Measurements from ENCODE around the gene TRIM45.

Gene TRIM45

DNA sequence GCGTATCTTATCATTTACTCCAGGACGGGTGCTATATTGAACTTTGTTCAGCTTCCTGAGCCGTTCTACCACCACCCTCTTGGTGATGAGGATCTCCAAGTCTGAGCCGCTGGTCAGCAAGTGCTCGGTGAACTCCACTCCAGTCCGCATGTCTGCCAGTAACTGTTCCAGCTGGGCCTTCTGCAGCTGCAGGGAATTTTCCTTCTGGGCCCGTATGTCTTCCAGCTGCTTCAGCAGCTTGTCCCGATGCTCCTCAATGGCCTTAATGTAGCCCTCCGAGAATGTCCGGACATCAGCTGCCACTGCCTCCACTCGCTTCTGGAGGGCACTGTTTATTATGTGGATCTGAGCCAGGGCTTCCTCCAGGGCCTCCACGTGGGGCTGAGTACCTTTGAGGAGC lies 3.4 kb downstream of the TRIM45 start:
- no peaks in the 10 kb centered on the region for H4K20me1 ChIP-seq (ENCODE audit: low read depth, low read length)
- no peaks in the 10 kb centered on the region for H3K9me2 ChIP-seq (replicated peaks; ENCODE audit: insufficient read depth, low read length)
- no peaks in the 10 kb centered on the region for H3K36me3 ChIP-seq (ENCODE audit: low read length)
- no peak overlapping the region for H3K27ac ChIP-seq (ENCODE audit: low read depth, low read length)
- no peaks in the 10 kb centered on the region for H3K79me2 ChIP-seq (ENCODE audit: insufficient read depth, low read length)
- no peak overlapping the region for H3K4me2 ChIP-seq (ENCODE audit: low read depth, low read length, poor library complexity, severe bottlenecking)
- H3K27me3 ChIP-seq (ENCODE audit: low read length): no peaks in the 10 kb centered on the region
- H3K9ac ChIP-seq (ENCODE audit: low read length): no peak overlapping the region
- no peak overlapping the region for H2AFZ ChIP-seq (ENCODE audit: low read depth, low read length, severe bottlenecking)
- no peaks in the 10 kb centered on the region for H3K9me3 ChIP-seq (ENCODE audit: insufficient read depth, low read length)
- no peak overlapping the region for H3K4me3 ChIP-seq (ENCODE audit: insufficient read depth, low read length, poor library complexity, severe bottlenecking)
- TF ChIP-seq, protein P1, sequence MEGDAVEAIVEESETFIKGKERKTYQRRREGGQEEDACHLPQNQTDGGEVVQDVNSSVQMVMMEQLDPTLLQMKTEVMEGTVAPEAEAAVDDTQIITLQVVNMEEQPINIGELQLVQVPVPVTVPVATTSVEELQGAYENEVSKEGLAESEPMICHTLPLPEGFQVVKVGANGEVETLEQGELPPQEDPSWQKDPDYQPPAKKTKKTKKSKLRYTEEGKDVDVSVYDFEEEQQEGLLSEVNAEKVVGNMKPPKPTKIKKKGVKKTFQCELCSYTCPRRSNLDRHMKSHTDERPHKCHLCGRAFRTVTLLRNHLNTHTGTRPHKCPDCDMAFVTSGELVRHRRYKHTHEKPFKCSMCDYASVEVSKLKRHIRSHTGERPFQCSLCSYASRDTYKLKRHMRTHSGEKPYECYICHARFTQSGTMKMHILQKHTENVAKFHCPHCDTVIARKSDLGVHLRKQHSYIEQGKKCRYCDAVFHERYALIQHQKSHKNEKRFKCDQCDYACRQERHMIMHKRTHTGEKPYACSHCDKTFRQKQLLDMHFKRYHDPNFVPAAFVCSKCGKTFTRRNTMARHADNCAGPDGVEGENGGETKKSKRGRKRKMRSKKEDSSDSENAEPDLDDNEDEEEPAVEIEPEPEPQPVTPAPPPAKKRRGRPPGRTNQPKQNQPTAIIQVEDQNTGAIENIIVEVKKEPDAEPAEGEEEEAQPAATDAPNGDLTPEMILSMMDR (IDR thresholded peaks at IDR 0.05; ENCODE audit: insufficient read depth, low read length, poor library complexity, severe bottlenecking): no peak
- no peak for TF ChIP-seq EZH2phosphoT487 (conservative IDR thresholded peaks at IDR 0.05; ENCODE audit: low read length)
- H3F3A ChIP-seq (ENCODE audit: insufficient read depth): no peaks in the 10 kb centered on the region

DNA sequence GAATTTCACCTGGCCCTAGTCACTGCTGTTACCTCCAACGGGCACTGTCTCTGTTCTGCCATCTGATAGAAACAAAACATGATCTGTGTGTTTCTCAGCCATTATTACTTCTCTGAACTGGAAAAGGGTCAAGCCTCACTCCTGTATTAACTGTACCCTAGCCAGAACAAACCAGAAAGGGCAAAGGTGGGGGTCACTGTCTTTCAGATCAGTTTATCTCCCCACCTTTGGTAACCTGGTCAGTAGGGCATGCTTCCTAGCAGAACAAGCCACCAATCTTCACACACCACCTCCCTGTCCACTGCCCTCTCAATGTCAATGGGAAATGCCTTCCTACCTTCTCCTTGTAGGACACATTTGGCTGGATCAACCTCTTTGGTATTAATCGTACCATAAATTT lies 3.9 kb downstream of the TRIM45 start:
- Histone ChIP-seq H3K79me2 (ENCODE audit: insufficient read depth, low read length) (no peaks in the 10 kb centered on the region), H3K9me2 (replicated peaks; ENCODE audit: insufficient read depth, low read length) (no peaks in the 10 kb centered on the region), H3K36me3 (ENCODE audit: low read length) (no peaks in the 10 kb centered on the region)

DNA sequence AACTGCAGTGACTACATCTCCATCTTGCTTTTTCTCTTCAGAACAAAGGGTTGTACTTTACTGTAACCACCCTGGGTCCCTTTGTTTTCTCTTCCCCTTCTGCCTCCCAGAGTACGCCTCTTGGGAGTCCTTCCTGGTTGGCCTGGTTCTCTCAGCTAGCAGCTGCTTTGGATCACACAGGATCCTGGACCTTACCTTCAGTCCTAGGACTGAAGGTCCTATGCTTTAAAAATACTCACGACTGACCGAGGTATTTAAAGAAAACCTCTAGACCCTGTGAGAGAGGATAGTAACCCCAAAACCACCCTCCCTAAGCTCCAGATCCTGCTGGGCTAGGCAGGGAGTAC lies 4.8 kb downstream of the TRIM45 start:
- H3K36me3 ChIP-seq (ENCODE audit: low read length): no peaks in the 10 kb centered on the region
- no peaks in the 10 kb centered on the region for H3K27me3 ChIP-seq (ENCODE audit: low read length)
- H3K27ac ChIP-seq (ENCODE audit: low read depth, low read length): no peak overlapping the region
- H3K4me2 ChIP-seq (ENCODE audit: low read depth, low read length, poor library complexity, severe bottlenecking): no peak overlapping the region
- TF ChIP-seq, protein P1 (IDR thresholded peaks at IDR 0.05; ENCODE audit: insufficient read depth, low read length, poor library complexity, severe bottlenecking): no peak
- no peak for TF ChIP-seq EZH2phosphoT487 (conservative IDR thresholded peaks at IDR 0.05; ENCODE audit: low read length)
- H3K4me3 ChIP-seq (ENCODE audit: insufficient read depth, low read length, poor library complexity, severe bottlenecking): no peak overlapping the region
- no peaks in the 10 kb centered on the region for H4K20me1 ChIP-seq (ENCODE audit: low read depth, low read length)
- H3F3A ChIP-seq (ENCODE audit: insufficient read depth): no peaks in the 10 kb centered on the region
- H3K9me2 ChIP-seq (replicated peaks; ENCODE audit: insufficient read depth, low read length): no peaks in the 10 kb centered on the region
- H3K79me2 ChIP-seq (ENCODE audit: insufficient read depth, low read length): no peaks in the 10 kb centered on the region
- no peak overlapping the region for H3K9ac ChIP-seq (ENCODE audit: low read length)
- H3K9me3 ChIP-seq (ENCODE audit: insufficient read depth, low read length): no peaks in the 10 kb centered on the region
- no peak overlapping the region for H2AFZ ChIP-seq (ENCODE audit: low read depth, low read length, severe bottlenecking)

More for the DNA sequence above, 3.9 kb downstream of the TRIM45 start:
- Histone ChIP-seq H3K4me2 (ENCODE audit: low read depth, low read length, poor library complexity, severe bottlenecking) (no peak overlapping the region), H3K4me3 (ENCODE audit: insufficient read depth, low read length, poor library complexity, severe bottlenecking) (no peak overlapping the region), H3K27me3 (ENCODE audit: low read length) (no peaks in the 10 kb centered on the region), H3K9ac (ENCODE audit: low read length) (no peak overlapping the region), H3F3A (ENCODE audit: insufficient read depth) (no peaks in the 10 kb centered on the region), H3K9me3 (ENCODE audit: insufficient read depth, low read length) (no peaks in the 10 kb centered on the region), H2AFZ (ENCODE audit: low read depth, low read length, severe bottlenecking) (no peak overlapping the region), H3K27ac (ENCODE audit: low read depth, low read length) (no peak overlapping the region), H4K20me1 (ENCODE audit: low read depth, low read length) (no peaks in the 10 kb centered on the region)
- TF ChIP-seq EZH2phosphoT487 (conservative IDR thresholded peaks at IDR 0.05; ENCODE audit: low read length): no peak
- TF ChIP-seq, protein P1 (IDR thresholded peaks at IDR 0.05; ENCODE audit: insufficient read depth, low read length, poor library complexity, severe bottlenecking): no peak

Data from SU-DHL-6 (cell line).